ENCODE measurements around the gene HSP90AB1. TPM values are rescaled to one million over a fixed set of nuclear protein-coding genes. Genes with fewer than 3 reads are reported as not detected.

The HSP90AB1 gene
- total RNA-seq, 4 donors from 2014 or later: 556 to 669 (median 586) TPM

DNA sequence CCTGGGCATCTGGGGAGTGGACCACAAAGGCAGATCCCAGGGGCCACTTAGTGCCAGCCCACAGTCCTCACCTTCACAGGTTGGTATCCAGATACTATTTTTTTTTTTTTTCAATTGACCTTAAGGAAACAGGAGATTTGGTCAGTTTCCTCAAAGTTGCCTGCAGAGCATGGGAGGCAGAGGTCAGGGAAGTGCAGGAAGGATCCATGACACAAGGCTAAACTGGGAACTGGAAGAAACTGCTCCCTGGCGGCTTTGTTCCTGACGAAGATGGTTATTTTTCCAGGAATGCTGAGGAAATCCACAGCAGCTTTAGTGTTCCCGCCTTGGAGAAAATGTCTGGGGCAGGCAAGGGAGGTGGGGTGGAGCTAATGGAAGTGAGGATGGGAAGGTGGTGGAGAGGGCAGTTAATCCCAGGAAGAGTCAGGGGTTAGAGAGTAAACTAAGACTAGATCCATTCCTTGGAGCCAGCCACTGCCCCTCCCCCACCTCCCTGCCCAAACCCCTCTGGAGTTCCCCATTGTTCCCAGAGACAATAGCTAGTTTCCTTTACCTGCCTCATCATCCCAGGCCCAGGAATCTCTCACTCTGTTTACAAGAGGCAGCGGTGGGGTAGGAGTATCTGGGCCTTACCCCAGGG lies 44.4 kb upstream of the HSP90AB1 start:
- WGBS, 2 donors: 88 to 96% methylated on average over 4 of the region's 4 CpGs
- H3K4me3 ChIP-seq (replicated peaks in 1 of 3): no peak overlapping the region
- DNase-seq: no peak
- H3K27ac ChIP-seq: peak overlapping the region in 1 of 3 donors; percentile 52
- peaks cover 3 to 8% of the 10 kb centered on the region in 2 donors for H3K4me1 ChIP-seq
- no peaks in the 10 kb centered on the region for H3K36me3 ChIP-seq
- intact Hi-C loops (cut with DNase I): no loop called here
- no peaks in the 10 kb centered on the region for H3K27me3 ChIP-seq
- H3K9me3 ChIP-seq: no peaks in the 10 kb centered on the region
- TF ChIP-seq, protein P1, sequence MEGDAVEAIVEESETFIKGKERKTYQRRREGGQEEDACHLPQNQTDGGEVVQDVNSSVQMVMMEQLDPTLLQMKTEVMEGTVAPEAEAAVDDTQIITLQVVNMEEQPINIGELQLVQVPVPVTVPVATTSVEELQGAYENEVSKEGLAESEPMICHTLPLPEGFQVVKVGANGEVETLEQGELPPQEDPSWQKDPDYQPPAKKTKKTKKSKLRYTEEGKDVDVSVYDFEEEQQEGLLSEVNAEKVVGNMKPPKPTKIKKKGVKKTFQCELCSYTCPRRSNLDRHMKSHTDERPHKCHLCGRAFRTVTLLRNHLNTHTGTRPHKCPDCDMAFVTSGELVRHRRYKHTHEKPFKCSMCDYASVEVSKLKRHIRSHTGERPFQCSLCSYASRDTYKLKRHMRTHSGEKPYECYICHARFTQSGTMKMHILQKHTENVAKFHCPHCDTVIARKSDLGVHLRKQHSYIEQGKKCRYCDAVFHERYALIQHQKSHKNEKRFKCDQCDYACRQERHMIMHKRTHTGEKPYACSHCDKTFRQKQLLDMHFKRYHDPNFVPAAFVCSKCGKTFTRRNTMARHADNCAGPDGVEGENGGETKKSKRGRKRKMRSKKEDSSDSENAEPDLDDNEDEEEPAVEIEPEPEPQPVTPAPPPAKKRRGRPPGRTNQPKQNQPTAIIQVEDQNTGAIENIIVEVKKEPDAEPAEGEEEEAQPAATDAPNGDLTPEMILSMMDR (IDR thresholded peaks at IDR 0.05): no peak
- no peak for TF ChIP-seq POLR2A (IDR thresholded peaks at IDR 0.05)

DNA sequence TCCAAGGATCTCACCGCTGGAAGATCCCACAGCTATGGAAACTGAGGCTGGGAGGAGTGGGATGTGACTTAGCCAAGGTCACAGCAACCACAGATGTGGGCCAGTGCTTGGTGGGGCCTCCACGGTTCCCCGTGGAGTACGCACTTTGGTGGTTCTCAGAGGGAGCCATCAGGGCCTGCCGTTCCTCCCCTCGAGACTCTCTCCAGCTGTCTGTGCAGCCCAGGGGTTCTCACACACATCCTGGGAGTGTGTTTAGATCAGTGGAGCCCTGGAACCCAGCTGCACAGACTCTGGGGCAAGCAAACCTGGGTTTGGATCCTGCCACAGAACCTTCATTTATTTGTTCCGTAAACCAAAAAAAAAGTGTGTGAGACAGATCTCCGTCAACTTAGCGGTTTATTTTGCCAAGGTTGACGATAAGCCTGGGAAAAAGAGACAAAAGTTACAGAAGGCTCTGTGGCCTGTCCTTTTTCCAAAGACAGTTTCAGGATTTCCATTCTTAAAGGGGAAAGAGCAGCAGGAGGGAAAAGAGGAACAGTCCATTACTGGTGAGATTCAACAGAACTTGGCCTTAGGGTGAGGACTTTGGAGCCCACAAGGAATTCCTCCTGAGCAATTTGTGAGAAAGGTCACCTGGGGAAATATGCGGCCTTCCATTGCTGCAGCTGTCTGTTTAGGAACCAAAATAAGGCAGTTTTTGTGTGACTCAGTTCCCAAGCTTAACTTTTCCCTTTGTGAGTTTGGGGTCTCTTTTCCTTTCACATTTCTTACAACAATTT lies 43.7 kb upstream of the HSP90AB1 start:
- H3K27ac ChIP-seq: peak overlapping the region in 1 of 3 donors; percentile 52
- no peaks in the 10 kb centered on the region for H3K36me3 ChIP-seq
- H3K9me3 ChIP-seq: no peaks in the 10 kb centered on the region
- DNase-seq: no peak
- 90 to 91% methylated on average over 7 to 10 of the region's 11 CpGs for WGBS, 2 donors
- intact Hi-C loops (cut with DNase I): no loop called here
- TF ChIP-seq POLR2A (IDR thresholded peaks at IDR 0.05): no peak
- TF ChIP-seq, protein P1 (IDR thresholded peaks at IDR 0.05): no peak
- no peak overlapping the region for H3K4me3 ChIP-seq (replicated peaks in 1 of 3)
- no peaks in the 10 kb centered on the region for H3K27me3 ChIP-seq
- H3K4me1 ChIP-seq: peaks cover 3 to 8% of the 10 kb centered on the region in 2 donors

DNA sequence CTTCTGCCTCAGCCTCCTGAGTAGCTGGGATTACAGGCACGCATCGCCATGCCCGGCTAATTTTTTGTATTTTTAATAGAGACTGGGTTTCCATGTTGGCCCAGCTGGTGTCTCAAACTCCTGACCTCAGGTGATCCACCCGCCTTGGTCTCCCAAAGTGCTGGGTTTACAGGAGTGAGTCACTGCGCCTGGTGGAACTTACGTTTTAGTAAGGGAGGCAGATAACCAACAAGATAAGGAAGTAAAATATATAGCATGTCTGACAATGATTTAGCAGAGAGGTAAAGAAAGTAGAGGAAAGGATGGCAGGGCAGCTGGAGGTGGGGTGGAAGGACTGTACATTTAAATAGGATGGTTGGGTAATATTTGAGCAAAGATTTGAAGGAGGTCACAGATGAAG lies 42.9 kb upstream of the HSP90AB1 start:
- Histone ChIP-seq H3K9me3 (no peaks in the 10 kb centered on the region), H3K27ac (no peak overlapping the region), H3K27me3 (no peaks in the 10 kb centered on the region), H3K4me3 (replicated peaks in 1 of 3) (no peak overlapping the region), H3K4me1 (peaks cover 3 to 8% of the 10 kb centered on the region in 2 donors), H3K36me3 (no peaks in the 10 kb centered on the region)
- no peak for DNase-seq
- 94 to 96% methylated on average over 6 of the region's 6 CpGs for WGBS, 2 donors
- TF ChIP-seq, protein P1 (IDR thresholded peaks at IDR 0.05): no peak
- TF ChIP-seq POLR2A (IDR thresholded peaks at IDR 0.05): no peak
- intact Hi-C loops (cut with DNase I): no loop called here

DNA sequence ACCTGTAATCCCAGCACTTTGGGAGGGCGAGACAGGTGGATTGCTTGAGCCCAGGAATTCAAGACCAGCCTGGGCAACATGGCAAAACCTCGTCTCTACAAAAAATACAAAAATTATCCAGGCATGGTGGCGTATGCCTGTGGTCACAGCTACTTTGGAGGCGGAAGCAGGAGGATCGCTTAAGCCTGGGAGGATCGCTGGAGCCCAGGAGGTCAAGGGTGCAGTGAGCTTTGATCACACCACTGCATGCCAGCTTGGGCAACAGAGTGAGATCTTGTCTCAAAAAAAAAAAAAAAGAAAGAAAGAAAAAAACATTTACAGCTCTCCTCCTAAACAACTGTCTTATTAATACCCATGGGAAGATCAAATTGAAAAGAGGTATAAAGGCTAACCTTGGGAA lies 38.9 kb upstream of the HSP90AB1 start:
- no peaks in the 10 kb centered on the region for H3K36me3 ChIP-seq
- DNase-seq: no peak
- H3K9me3 ChIP-seq: no peaks in the 10 kb centered on the region
- H3K27ac ChIP-seq: no peak overlapping the region
- WGBS, 2 donors: 83 to 89% methylated on average over 6 of the region's 6 CpGs
- no peak overlapping the region for H3K4me3 ChIP-seq (replicated peaks in 1 of 3)
- TF ChIP-seq, protein P1 (IDR thresholded peaks at IDR 0.05): no peak
- TF ChIP-seq POLR2A (IDR thresholded peaks at IDR 0.05): no peak
- peaks cover 0 to under 1% of the 10 kb centered on the region in 2 donors for H3K4me1 ChIP-seq
- intact Hi-C loops (cut with DNase I): no loop called here
- H3K27me3 ChIP-seq: no peaks in the 10 kb centered on the region

DNA sequence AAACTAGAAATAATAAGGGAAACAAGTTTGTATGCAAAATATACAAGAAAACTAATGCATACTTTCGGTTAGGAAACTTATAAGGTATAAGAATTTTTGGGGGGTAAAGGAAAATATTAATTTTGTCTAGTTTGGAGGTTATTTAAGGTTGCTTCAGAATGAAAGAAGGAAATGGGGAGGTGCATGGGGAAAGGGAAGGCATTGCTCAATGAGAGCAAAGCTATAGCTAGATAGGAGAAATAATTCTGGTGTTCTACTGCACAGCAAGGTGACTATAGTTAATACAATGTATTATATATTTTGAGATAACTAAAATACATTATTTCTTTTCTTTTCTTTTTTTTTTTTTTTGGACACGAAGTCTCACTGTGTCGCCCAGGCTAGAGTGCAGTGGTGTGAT lies 35.6 kb upstream of the HSP90AB1 start:
- Histone ChIP-seq H3K9me3 (no peaks in the 10 kb centered on the region), H3K27ac (no peak overlapping the region), H3K36me3 (no peaks in the 10 kb centered on the region), H3K4me3 (replicated peaks in 1 of 3) (no peak overlapping the region), H3K4me1 (no peaks in the 10 kb centered on the region), H3K27me3 (no peaks in the 10 kb centered on the region)
- intact Hi-C loops (cut with DNase I): no loop called here
- no peak for DNase-seq
- 81 to 93% methylated on average over 3 of the region's 3 CpGs for WGBS, 2 donors
- TF ChIP-seq, protein P1 (IDR thresholded peaks at IDR 0.05): no peak
- no peak for TF ChIP-seq POLR2A (IDR thresholded peaks at IDR 0.05)
